GM18511 (cell line): ENCODE measurements around the gene MRPS6.

Experiments
- ATAC-seq: cut with Tn5 transposase; IDR thresholded peaks from one replicate; pipeline ENCODE4 v1.9.1; 2021; ENCODE audit warnings: mild to moderate bottlenecking, moderate library complexity; ENCODE audit not compliant: unreplicated experiment

The MRPS6 gene

GRCh38 chr21:34073032-34073748 is at the start of gene MRPS6, which contains the start of gene SLC5A3:
TSS of gene MRPS6 (plus strand) at chr21:34073578. CDS start at chr21:34073701, 123 bp downstream.
TSS of gene SLC5A3 (plus strand) at chr21:34073578. CDS start at chr21:34095199, 21,621 bp downstream.
- peak; percentile 84 for ATAC-seq

- no peak for ATAC-seq
Observed at GRCh38 chr21:34023691-34024373, 49.5 kb upstream of the MRPS6 start.

GRCh38 chr21:34024374-34024693 is 49.0 kb upstream of the MRPS6 start:
- no peak for ATAC-seq

- no peak for ATAC-seq
Observed at GRCh38 chr21:34027721-34028461, 45.5 kb upstream of the MRPS6 start.

GRCh38 chr21:34029743-34030528 is 43.4 kb upstream of the MRPS6 start:
- ATAC-seq, result peak; percentile 83

GRCh38 chr21:34031835-34032370 is 41.5 kb upstream of the MRPS6 start:
- ATAC-seq, result no peak

- ATAC-seq, result no peak
Observed at GRCh38 chr21:34034369-34035014, 38.9 kb upstream of the MRPS6 start.

GRCh38 chr21:34035619-34036354 is 37.6 kb upstream of the MRPS6 start:
- ATAC-seq, result no peak

GRCh38 chr21:34037009-34037795 is 36.2 kb upstream of the MRPS6 start:
- ATAC-seq, result no peak

- ATAC-seq, result no peak
Observed at GRCh38 chr21:34039678-34040382, 33.5 kb upstream of the MRPS6 start.

GRCh38 chr21:34042735-34043134 is 30.6 kb upstream of the MRPS6 start:
- no peak for ATAC-seq

- no peak for ATAC-seq
Observed at GRCh38 chr21:34043333-34043732, 30.0 kb upstream of the MRPS6 start.

GRCh38 chr21:34046917-34047316 is 26.5 kb upstream of the MRPS6 start:
- ATAC-seq, result peak; percentile 73

- no peak for ATAC-seq
Observed at GRCh38 chr21:34047835-34048234, 25.5 kb upstream of the MRPS6 start.

GRCh38 chr21:34052171-34052570 is 21.2 kb upstream of the MRPS6 start:
- ATAC-seq, result no peak

GRCh38 chr21:34054259-34054658 is 19.1 kb upstream of the MRPS6 start:
- no peak for ATAC-seq

- ATAC-seq, result no peak
Observed at GRCh38 chr21:34055615-34056014, 17.8 kb upstream of the MRPS6 start.

- ATAC-seq, result no peak
Observed at GRCh38 chr21:34061983-34062382, 11.4 kb upstream of the MRPS6 start.
